ENCODE results near the gene TTC9B.

DNA sequence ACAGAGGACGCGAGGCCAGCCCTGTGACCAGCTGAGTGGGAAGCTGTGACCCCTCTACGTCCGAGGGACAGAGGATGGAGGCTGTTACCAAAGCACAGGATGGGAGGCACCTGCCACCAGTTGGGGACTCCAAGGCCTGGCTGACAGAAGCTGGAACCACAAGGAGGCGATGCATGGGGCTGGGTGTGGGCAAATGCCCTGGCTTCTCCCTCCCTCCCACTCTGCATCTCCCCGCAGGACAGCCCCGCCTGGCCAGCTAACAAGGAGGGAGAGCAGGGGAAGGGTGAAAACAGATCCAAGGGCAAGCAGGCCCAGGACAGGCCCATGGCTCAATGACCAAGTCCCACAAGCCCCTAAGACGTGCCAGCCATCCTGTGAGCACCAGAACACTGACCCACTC is 38.3 kb upstream of the TTC9B start:
- TF ChIP-seq, protein P1, sequence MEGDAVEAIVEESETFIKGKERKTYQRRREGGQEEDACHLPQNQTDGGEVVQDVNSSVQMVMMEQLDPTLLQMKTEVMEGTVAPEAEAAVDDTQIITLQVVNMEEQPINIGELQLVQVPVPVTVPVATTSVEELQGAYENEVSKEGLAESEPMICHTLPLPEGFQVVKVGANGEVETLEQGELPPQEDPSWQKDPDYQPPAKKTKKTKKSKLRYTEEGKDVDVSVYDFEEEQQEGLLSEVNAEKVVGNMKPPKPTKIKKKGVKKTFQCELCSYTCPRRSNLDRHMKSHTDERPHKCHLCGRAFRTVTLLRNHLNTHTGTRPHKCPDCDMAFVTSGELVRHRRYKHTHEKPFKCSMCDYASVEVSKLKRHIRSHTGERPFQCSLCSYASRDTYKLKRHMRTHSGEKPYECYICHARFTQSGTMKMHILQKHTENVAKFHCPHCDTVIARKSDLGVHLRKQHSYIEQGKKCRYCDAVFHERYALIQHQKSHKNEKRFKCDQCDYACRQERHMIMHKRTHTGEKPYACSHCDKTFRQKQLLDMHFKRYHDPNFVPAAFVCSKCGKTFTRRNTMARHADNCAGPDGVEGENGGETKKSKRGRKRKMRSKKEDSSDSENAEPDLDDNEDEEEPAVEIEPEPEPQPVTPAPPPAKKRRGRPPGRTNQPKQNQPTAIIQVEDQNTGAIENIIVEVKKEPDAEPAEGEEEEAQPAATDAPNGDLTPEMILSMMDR (IDR thresholded peaks at IDR 0.05), result no peak
- TF ChIP-seq POLR2A (IDR thresholded peaks at IDR 0.05), result no peak

All from esophagus squamous epithelium (tissue), 4 donors.